Activated naive CD4-positive, alpha-beta T cell treated with anti-CD3 and anti-CD28 coated beads, Interleukin-2, amount 50 U/mL, for 16 hours (primary cell): ENCODE measurements around the gene TOLLIP.

Source experiments
- DNase-seq: peaks from one replicate; pipeline ENCODE4 v3.0.0-alpha.2; 2020

The TOLLIP gene

DNA sequence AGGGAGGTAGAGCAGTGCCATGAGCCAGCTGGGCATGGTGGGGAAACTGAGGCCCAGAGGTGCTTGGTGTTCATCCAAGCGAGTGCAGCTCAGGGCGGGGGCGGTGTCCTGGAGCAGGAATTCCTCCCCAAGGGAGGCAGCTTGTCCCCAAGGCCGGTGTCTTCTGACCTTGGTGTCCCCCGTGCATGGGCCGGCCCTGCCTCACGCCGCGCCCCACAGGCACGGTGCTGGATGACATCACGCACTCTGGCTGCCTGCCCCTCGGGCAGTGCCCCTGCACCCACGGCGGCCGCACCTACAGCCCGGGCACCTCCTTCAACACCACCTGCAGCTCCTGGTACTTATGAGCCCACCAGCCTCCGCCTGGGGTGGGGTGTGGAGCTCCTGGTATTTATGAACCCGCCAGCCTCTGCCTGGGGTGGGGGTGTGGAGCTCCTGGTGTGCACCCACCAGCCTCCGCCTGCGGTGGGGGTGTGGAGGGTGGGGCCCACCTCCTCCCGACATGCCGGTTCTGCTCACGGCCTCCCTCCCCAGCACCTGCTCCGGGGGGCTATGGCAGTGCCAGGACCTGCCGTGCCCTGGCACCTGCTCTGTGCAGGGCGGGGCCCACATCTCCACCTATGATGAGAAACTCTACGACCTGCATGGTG lies 79.8 kb downstream of the TOLLIP start:
- DNase-seq: no peak

GRCh38 chr11:1228921-1229451 lies 80.4 kb downstream of the TOLLIP start:
- DNase-seq: no peak

DNA sequence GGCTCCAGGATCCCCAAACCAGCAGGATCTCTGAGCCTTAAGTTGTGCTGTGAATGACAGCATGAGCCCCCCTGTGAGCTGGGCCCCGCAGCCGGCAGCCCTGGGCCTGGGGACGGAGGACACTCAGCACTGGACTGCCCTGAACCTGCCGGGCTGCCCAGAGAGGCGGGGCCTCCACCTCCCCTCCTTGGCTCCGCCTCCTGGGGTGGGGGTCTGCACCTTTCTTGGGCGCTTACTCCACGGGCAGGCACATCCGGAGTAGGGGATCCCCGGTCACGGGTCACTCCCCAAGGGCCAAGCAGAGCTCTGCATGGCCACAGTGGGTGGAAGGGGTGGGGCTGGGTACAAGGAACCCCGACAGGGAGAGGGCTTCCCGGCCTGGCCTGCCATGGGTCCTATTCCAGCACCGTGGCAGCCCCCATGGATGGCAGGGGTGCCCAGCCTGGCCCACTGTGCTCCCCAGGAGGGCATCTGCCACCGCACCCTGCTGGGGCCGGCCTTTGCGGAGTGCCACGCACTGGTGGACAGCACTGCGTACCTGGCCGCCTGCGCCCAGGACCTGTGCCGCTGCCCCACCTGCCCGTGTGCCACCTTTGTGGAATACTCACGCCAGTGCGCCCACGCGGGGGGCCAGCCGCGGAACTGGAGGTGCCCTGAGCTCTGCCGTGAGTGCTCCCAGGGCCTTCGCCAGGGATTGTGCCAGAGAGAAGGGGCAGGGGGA lies 81.2 kb downstream of the TOLLIP start:
- DNase-seq: no peak

GRCh38 chr11:1227551-1228100 lies 81.8 kb downstream of the TOLLIP start:
- DNase-seq: no peak

DNA sequence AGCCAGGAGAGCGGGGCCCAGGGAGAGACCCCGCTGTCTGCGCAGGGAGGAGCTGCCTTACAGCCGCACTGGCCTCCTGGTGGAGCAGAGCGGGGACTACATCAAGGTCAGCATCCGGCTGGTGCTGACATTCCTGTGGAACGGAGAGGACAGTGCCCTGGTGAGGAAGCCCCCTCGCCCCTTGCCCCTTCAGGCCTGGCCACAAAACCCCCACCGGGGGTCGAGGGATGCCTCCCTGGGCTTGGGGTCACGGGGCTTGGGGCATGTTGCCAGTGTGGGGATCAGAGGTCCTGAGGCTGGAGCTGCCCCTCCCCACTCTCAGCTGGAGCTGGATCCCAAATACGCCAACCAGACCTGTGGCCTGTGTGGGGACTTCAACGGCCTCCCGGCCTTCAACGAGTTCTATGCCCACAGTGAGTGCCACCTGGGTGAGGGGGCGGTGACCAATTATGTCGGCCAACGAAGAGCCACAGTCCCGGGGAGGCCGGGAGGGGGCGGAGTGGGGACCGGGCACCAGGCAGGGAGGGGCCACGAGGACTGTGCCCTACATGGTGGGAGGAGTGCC lies 82.4 kb downstream of the TOLLIP start:
- DNase-seq: no peak

GRCh38 chr11:1226226-1226985 lies 83.0 kb downstream of the TOLLIP start:
- no peak for DNase-seq

- DNase-seq: no peak
Observed at GRCh38 chr11:1225386-1226225, 83.8 kb downstream of the TOLLIP start.

DNA sequence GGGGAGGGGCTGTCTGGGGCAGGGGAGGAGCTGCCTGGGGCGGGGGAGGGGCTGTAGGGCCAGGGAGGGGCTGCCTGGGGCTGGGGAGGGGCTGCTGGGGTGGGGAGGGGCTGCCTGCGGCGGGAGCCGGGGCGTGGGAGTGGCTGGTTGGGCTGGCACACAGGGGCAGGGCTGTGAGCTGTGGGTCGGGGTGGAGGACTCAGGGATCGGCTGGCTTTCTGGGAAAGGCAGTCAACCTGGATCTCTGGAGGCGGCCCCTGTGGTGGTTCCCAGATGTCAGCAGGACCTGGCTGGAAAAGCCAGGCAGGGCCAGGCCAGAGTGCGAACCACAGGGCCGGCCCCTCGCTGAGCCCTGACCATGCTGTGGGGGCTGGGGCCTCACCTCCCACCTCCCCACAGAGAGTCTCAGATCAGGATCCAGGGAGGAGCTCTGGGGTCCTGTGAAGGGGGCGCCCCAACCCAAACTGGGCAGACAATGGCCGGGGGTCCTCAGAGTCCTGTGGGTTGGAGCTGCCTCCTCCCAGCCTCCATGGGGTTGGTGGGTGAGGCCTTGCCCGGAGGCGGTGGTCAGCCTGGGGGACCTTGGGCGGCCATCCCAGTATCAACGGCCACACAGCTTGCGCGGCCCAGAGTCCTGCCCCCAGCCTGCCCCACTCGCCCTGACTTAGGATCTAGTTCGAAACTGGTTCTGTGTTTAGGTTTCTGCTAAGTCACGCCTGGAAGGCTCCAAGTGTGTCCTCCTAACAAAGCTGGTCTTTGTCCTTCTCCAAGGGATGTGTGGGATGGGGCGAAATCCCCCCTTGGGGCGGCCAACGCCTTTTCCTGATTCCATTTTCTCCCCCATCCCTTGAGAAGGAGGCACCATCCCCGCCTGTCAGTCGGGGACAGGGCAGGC lies 84.7 kb downstream of the TOLLIP start:
- no peak for DNase-seq
